Retinal pigment epithelial cell (primary cell): ENCODE results near the gene ARMC3.
A peak's percentile ranks its signal among the peaks of the same experiment; 100 is the strongest.
"Not testable (repeated sequence)": the region's sequence is repeated elsewhere in the genome, so short reads cannot be mapped to it uniquely, and the experiment has no call there.

ENCODE experiments used
- DNase-seq: peaks from one replicate; pipeline ENCODE4 v3.0.0-alpha.2; 2010; ENCODE audit warnings: low read depth
- H3K4me3 ChIP-seq: 2 replicates; pipeline ENCODE4 v1.5.1; 2011; ENCODE audit warnings: mild to moderate bottlenecking, low read length, control low read depth, moderate library complexity
- CTCF ChIP-seq: conservative IDR thresholded peaks from 2 replicates; pipeline ENCODE4 v1.5.1; 2011; ENCODE audit warnings: low read depth, low read length, control low read depth, inconsistent platforms

The ARMC3 gene

GRCh38 chr10:23063045-23063972 lies 135.5 kb downstream of the ARMC3 start:
- DNase-seq = peak; percentile 19
- TF ChIP-seq CTCF = no peak
- no peak overlapping the region for H3K4me3 ChIP-seq

- no peak for DNase-seq
- TF ChIP-seq CTCF = no peak
- no peak overlapping the region for H3K4me3 ChIP-seq
These were observed 136.3 kb downstream of the ARMC3 start for GRCh38 chr10:23063973-23064812.

GRCh38 chr10:23064813-23065114 lies 136.9 kb downstream of the ARMC3 start:
- DNase-seq, H3K4me3 ChIP-seq: not testable (repeated sequence)

GRCh38 chr10:23065181-23065948 lies 137.5 kb downstream of the ARMC3 start:
- H3K4me3 ChIP-seq = no peak overlapping the region
- TF ChIP-seq CTCF = no peak
- peak; percentile 59 for DNase-seq

- no peak for TF ChIP-seq CTCF
- no peak overlapping the region for H3K4me3 ChIP-seq
- DNase-seq = no peak
These were observed 139.5 kb downstream of the ARMC3 start for GRCh38 chr10:23067337-23067736.

- DNase-seq = no peak
- H3K4me3 ChIP-seq = no peak overlapping the region
- TF ChIP-seq CTCF = peak; percentile 77
These were observed 140.3 kb downstream of the ARMC3 start for GRCh38 chr10:23067939-23068775.
